Thymus (tissue), 11 donors: Measurements from ENCODE around the gene CHSY1. TPM values are rescaled to one million over a fixed set of nuclear protein-coding genes. Genes with fewer than 3 reads are reported as not detected.

Experiments
- DNase-seq, 9 donors: peaks; one replicate each; pipeline ENCODE4 v3.0.0-alpha.2; 2013; ENCODE audit warnings: low spot score in 9 of 9, low read depth in 6 of 9, missing footprints in 1 of 9
- H3K27ac ChIP-seq, 2 donors: one replicate each; pipeline ENCODE4 v1.5.1; 2013; ENCODE audit warnings: control low read depth in 1 of 2, low read depth in 1 of 2, low read length in 1 of 2, mild to moderate bottlenecking in 1 of 2, moderate library complexity in 1 of 2
- H3K27me3 ChIP-seq, 2 donors: one replicate each; pipeline ENCODE4 v1.5.1; 2013; ENCODE audit warnings: low read length in 1 of 2; ENCODE audit not compliant: control insufficient read depth in 2 of 2, insufficient read depth in 1 of 2
- H3K36me3 ChIP-seq, 2 donors: one replicate each; pipeline ENCODE4 v1.5.1; 2013; ENCODE audit warnings: low read length in 1 of 2, mild to moderate bottlenecking in 1 of 2, moderate library complexity in 1 of 2; ENCODE audit not compliant: control insufficient read depth in 2 of 2, insufficient read depth in 2 of 2
- H3K4me1 ChIP-seq, 2 donors: one replicate each; pipeline ENCODE4 v1.5.1; 2013; ENCODE audit warnings: low read length in 2 of 2; ENCODE audit not compliant: control insufficient read depth in 2 of 2, insufficient read depth in 2 of 2
- H3K4me3 ChIP-seq, 2 donors: one replicate each; pipeline ENCODE4 v1.5.1; 2013; ENCODE audit warnings: low read length in 2 of 2, control low read depth in 1 of 2, mild to moderate bottlenecking in 1 of 2
- H3K9me3 ChIP-seq, 2 donors: one replicate each; pipeline ENCODE4 v1.5.1; 2013; ENCODE audit warnings: low read length in 1 of 2, mild to moderate bottlenecking in 1 of 2; ENCODE audit not compliant: control insufficient read depth in 2 of 2, insufficient read depth in 1 of 2
- WGBS: extraction: QIAGEN DNeasy Blood & Tissue Kit; methylation state at CpG from one replicate; pipeline ENCODE4 v1.1.7; 2013; 5-methylcytosine and 5-hydroxymethylcytosine counted together
- polyA plus RNA-seq: library from polyadenylated mRNA; stranded (reverse); fragments of 200-250 nt; gene quantifications from one replicate; pipeline ENCODE4 v1.2.3, GENCODE V29; 2013
- total RNA-seq: library from RNA; stranded (reverse); fragments of 120-200 nt; gene quantifications from one replicate; pipeline ENCODE4 v1.2.4, GENCODE V29; 2013
- donor health status: healthy.

The CHSY1 gene
- total and polyA plus RNA-seq, 2 donors: 13.1 to 14.9 TPM

DNA sequence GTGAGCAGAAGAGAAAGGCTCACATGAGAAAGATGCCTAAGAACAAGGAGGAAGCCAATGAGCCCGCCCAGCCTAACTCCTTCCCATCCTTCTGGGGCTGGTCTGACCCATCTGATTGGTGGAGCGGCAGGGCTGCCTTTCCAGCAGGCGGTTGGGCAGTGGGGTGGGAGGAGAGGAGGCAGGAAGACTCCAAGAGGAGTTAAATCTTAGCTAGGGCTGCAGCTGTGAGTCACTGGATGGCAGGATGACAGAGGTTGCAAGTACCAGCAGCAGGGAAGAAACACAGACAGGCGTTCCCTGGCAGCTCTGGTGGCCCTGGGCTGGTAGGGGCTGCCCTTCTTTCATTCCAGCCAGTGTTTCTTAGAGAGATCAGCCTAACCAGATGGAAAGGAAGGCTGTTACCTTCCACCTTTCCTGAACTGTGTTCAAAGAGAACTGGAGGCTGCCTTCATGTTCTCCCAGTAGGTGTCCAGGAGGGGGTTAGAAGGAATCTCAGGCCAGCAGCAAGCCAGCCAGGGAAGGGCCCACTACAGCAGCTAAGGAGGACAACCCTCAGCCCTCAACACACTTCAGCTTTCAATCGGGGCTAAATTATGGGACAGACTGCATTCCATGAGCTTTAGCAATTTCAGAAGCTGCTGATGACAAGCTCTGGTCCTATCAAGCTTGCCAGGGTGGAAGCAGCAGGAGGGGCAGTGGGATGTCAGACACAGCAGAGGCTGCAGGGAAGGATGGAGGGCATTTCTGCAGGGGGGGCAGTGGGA is 50.3 kb downstream of the CHSY1 start:
- no peaks in the 10 kb centered on the region for H3K27me3 ChIP-seq
- no peak overlapping the region for H3K4me3 ChIP-seq
- H3K36me3 ChIP-seq: no peaks in the 10 kb centered on the region
- no peaks in the 10 kb centered on the region for H3K9me3 ChIP-seq
- peaks cover 14 to 39% of the 10 kb centered on the region in 2 donors for H3K4me1 ChIP-seq
- 78% methylated on average over 5 of the region's 5 CpGs for WGBS
- DNase-seq: no peak
- no peak overlapping the region for H3K27ac ChIP-seq

DNA sequence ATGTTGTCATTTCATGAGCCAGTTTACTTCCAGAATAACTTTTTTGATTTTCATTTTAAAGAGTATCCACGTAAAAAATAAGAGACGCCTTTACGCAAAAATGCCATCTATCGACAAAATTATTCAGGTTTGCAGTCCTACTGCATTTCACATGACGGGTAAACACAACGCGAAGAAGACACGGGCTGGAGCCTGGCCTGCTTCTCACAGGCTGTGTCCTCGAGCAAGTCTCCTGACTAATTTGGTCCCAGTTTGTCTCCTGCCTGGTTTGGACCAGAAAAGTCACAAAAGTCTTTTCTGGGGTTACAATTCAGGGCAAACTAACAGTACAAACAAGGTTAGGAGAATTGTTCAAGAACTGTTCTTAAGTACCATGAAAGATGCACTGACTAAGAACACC is 51.7 kb downstream of the CHSY1 start:
- H3K4me3 ChIP-seq: no peak overlapping the region
- 97% methylated on average over 9 of the region's 9 CpGs for WGBS
- peaks cover 16 to 36% of the 10 kb centered on the region in 2 donors for H3K4me1 ChIP-seq
- no peak for DNase-seq
- peak overlapping the region in 1 of 2 donors; percentile 21 for H3K27ac ChIP-seq
- H3K36me3 ChIP-seq: no peaks in the 10 kb centered on the region
- no peaks in the 10 kb centered on the region for H3K27me3 ChIP-seq
- no peaks in the 10 kb centered on the region for H3K9me3 ChIP-seq

DNA sequence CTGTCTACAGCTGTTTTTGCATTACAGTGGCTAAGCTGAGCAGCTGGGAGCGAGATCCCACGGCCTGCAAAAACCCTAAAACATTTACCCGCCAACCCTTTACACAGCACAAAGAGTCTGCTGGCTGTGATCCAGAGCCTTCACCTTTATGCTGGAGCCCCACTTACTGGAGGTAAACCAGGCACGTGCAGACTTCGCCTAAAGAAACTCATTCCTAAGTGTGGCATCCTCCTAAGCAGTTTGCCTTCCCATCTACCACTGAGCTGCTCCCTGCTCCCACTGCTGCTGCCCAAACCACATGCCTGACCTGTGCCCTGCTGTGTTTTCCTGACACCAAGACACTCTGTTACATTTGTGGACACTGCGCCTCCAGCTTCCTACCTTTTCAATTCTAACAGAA is 53.0 kb downstream of the CHSY1 start:
- H3K27ac ChIP-seq: peak overlapping the region; percentile 15 to 68
- no peaks in the 10 kb centered on the region for H3K27me3 ChIP-seq
- peaks cover 22 to 45% of the 10 kb centered on the region in 2 donors for H3K4me1 ChIP-seq
- H3K9me3 ChIP-seq: no peaks in the 10 kb centered on the region
- DNase-seq: no peak
- H3K4me3 ChIP-seq: no peak overlapping the region
- 63% methylated on average over 6 of the region's 6 CpGs for WGBS
- H3K36me3 ChIP-seq: no peaks in the 10 kb centered on the region

DNA sequence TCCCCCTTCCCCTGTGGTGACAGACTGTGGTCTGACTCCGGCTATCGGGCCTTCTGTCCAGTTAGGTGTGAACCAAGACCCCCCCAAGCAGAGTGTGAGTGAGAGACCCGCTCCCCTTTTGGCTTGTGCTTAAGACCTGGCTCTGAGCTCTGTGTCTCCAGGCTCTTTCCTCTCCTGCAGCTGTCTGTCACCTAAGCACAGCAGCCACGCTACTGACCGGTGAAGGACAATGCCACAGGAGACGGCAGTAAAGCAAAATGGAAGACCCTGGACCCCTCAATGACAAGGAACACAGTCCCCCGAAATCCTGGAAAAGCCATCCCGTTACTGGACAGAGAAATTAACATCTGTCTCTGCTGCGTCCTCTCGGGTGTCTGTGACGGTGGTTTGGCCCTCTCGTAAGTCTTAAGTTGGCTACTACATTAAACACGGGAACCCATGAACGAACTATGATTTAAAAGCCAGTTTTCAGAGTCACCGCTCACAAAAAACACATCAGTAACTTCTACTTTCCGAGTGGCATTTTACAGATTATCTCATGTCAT is 53.7 kb downstream of the CHSY1 start:
- Histone ChIP-seq H3K9me3 (no peaks in the 10 kb centered on the region), H3K36me3 (no peaks in the 10 kb centered on the region), H3K27ac (no peak overlapping the region), H3K4me1 (peaks cover 24 to 51% of the 10 kb centered on the region in 2 donors), H3K4me3 (no peak overlapping the region), H3K27me3 (no peaks in the 10 kb centered on the region)
- DNase-seq: no peak
- 98% methylated on average over 16 of the region's 16 CpGs for WGBS

DNA sequence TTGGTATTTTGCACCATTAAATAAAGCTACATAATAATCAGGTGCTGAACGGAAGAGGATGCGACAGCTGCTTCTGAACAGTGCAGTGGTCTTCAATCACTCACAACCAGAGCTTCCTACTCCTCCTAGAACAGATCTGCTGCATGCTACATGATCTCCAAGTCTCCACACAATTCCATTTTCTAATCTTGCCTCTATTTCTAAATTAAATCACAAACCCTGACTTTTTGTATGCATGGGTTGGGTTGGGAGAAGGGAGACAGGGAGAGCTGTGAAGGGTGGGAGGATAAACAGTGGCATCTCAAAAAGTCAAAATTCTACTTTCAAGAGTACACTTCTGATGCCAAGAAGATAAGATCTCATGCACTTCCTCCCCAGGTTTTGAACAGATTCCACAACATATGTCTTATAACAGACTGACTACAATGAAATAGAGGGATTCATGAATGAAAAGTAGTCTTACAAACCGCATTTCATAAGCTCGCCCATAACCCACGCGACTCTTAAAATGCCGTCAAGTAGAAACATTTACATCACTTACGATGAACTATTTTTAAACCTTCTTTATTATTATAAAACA is 57.2 kb downstream of the CHSY1 start:
- no peak overlapping the region for H3K4me3 ChIP-seq

DNA sequence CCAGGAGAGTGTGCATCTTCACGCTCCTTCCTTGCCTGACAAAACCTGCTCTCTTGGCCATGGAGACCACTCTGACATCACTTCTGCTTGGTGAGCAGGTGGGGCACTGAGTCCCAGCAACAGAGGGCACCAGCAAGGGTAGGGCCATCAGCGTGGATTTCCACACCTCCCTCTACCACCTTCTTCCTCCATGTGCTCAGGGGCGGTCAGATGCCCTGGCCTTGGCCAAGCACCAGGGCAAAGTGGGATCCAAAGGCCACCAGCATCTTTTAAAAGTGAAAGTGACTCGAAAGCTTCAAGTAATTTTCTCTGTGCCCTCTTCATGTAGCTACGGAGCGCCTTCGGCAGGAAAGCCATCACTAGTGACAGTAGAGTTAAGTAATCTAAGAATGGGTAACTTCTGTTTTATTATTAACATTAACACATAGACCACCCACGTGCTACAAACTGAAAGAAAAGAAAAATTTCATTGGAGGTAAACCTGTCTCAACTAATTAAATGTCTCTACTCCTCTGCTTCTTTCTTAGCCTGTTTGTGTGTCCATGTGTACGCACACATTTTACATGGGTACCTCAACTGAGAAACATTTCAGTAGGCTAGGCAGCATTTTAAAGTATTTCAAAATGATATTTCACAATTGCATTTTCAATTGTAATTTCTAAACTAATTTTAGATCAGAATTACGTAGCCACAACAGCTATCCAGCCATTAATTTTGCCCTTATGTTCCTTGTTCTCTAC is 57.9 kb downstream of the CHSY1 start:
- no peaks in the 10 kb centered on the region for H3K9me3 ChIP-seq
- DNase-seq: no peak
- no peaks in the 10 kb centered on the region for H3K27me3 ChIP-seq
- H3K4me1 ChIP-seq: peaks cover 16 to 26% of the 10 kb centered on the region in 2 donors
- H3K27ac ChIP-seq: no peak overlapping the region
- H3K36me3 ChIP-seq: no peaks in the 10 kb centered on the region
- H3K4me3 ChIP-seq: no peak overlapping the region
- 82% methylated on average over 10 of the region's 10 CpGs for WGBS

More for the DNA sequence above, 57.2 kb downstream of the CHSY1 start:
- peaks cover 16 to 32% of the 10 kb centered on the region in 2 donors for H3K4me1 ChIP-seq
- H3K9me3 ChIP-seq: no peaks in the 10 kb centered on the region
- H3K27me3 ChIP-seq: no peaks in the 10 kb centered on the region
- no peaks in the 10 kb centered on the region for H3K36me3 ChIP-seq
- H3K27ac ChIP-seq: no peak overlapping the region
- DNase-seq: peak in 5 of 9 donors; percentile 10 to 59 (median 26)
- 10% methylated on average over 8 of the region's 8 CpGs for WGBS

DNA sequence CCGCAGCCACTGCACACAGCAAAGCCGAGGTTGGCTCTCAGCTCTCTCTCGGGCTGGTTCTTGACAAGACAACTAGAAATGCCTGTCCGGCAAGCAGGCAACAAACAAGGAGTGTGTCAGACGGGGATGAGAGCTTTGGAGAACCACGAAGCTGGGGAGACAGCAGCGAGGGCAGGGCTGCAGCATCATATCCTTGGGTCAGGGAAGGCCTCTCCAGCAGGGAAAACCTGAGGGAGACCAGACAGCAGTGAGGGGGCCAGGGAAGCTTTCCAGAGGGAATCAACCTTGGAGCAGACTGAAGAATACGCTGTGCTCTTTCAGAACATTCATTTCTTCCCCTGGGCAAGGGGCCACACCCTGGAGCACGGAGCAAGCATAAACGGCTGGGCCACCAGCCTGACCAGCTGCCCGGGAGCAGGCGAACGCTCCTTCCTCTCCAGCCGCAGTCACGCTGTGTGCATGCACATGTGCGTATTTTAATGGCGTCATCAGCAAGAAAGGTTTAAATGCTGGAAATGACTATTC is 58.7 kb downstream of the CHSY1 start:
- H3K4me1 ChIP-seq: peaks cover 13 to 20% of the 10 kb centered on the region in 2 donors
- H3K27me3 ChIP-seq: no peaks in the 10 kb centered on the region
- H3K9me3 ChIP-seq: no peaks in the 10 kb centered on the region
- 95% methylated on average over 17 of the region's 17 CpGs for WGBS
- no peak for DNase-seq
- H3K27ac ChIP-seq: no peak overlapping the region
- no peaks in the 10 kb centered on the region for H3K36me3 ChIP-seq
- H3K4me3 ChIP-seq: no peak overlapping the region

DNA sequence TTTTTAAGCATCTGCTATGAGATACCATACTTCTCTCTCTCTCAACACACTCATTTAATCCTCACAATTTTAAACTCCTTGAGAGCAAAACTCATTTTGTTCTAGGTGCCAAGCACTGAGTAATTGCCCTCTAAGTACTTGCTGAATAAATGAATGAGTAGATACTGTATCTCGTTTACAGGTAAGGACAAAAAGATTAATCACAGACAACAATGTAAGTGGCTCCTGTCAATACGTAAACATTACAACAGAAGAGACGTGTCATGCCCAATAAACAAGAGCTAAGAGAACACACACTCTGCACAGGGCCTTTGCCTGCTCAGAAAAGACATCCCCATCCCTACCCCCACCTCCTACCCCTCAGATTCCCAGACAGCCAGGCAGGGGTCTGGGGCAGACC is 59.8 kb downstream of the CHSY1 start:
- Histone ChIP-seq H3K36me3 (no peaks in the 10 kb centered on the region), H3K27me3 (no peaks in the 10 kb centered on the region), H3K27ac (no peak overlapping the region), H3K4me1 (peaks cover 11 to 20% of the 10 kb centered on the region in 2 donors), H3K4me3 (no peak overlapping the region), H3K9me3 (no peaks in the 10 kb centered on the region)
- DNase-seq: no peak
- WGBS: 95% methylated on average over 3 of the region's 3 CpGs
